GM18520 (cell line): Measurements from ENCODE around the gene LTB4R2.
"Not testable (repeated sequence)": the region's sequence is repeated elsewhere in the genome, so short reads cannot be mapped to it uniquely, and the experiment has no call there.

Experiments used
- ATAC-seq: cut with Tn5 transposase; IDR thresholded peaks from one replicate; pipeline ENCODE4 v1.9.1; 2021; ENCODE audit not compliant: unreplicated experiment

Gene LTB4R2

DNA sequence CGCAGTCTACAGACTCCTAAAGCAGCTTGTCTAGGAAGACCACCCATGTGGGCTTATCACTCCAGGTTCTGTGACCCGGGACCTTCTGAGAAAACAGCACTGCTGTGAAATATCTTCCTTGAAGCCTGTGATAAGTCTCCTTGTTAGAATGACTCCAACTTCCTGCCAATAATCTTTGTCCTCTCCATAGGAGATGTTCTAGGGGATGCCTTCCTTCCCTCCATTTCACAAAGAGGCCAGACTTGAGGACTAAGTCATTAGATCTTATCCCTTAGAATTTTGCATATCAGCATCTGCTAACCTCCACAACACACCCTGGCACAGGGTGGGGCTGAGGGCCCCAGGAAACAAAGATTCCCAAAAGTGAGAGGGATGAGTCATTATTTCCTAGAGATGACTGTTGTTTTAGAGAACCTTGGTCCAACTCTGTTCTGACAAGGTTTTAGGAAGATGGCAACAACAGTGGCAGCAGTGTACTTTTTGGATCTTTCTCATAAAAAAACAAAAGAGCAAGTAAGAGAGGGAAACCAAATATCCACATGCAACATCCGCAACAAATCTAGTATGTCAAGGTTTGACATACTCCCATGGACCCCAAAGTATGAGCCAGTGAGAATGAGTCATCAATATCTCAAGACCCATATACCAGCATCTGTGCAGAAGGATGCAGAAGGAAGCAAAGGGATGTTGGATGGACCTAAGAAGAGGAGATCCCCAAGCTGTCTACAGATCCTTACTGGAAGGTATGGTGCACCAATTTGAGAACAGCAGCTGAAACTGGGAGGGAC is 7.4 kb downstream of the LTB4R2 start:
- no peak for ATAC-seq

DNA sequence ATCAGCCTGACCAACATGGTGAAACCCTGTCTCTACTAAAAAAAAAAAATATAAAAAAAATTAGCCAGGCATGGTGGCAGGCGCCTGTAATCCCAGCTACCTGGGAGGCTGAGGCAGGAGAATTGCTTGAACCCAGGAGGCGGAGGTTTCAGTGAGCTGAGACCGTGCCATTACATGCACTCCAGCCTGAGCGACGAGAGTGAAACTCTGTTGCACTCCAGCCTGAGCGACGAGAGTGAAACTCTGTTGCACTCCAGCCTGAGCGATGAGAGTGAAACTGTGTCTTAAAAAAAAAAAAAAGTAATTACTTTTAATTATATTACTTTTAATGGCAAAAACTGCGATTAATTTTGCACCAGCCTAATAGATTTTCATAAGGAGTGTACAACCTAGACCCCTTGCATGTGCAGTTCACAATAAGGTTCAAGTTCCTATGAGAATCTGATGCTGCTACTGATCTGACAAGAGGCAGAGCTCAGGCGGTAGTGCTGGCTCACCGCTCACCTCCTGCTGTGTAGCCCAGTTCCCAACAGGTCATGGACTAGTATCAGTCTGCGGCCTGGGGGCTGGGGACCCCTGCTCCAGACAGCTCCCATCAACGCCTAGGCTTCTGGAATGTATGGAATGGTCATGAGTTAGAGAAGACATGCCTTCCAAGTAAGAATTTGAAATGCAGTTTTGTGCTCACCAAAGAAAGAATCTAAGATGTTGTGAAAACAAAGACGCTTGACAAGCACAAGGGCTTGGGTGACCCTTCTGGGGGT is 11.5 kb downstream of the LTB4R2 start:
- ATAC-seq, result no peak

DNA sequence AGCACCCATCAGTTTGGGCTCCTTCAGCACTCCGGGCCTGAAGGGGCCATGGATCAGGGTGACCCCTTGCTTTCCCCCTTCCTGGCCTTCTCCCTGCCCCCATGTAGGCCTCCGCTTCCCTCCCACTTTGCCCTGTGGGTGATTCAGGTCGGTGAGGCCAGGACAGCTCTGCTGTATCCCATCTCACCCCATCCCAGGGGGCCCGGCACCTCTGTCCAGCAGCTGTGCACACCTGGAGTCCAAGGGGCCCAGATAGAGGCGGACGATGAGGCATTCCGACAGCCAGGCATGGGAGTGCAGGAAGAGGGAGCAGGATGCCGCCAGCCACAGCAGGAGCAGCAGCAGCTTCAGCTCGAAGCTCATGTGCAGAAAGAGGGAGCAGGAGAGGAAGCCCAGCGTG is 12.7 kb downstream of the LTB4R2 start:
- ATAC-seq, result no peak

DNA sequence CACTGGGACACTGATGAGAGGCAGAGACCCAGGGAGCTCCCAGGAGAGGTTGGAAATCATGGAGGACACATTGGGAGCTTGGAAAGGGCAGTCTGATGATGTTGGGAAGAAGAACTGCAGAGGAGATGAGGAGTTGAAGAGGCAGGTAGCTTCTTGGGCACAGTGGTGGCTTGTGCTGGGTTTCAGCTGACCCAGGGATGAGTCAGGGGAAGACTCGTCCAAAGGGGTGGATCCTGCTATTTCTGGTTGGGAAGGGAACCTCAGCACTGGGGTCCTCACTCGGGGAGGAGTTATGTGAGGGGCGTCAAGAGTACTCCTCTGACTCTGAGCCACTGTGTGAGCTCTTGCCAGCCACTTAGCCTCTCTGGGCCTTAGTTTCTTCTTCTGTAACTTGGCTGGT is 13.4 kb downstream of the LTB4R2 start:
- ATAC-seq, result no peak

DNA sequence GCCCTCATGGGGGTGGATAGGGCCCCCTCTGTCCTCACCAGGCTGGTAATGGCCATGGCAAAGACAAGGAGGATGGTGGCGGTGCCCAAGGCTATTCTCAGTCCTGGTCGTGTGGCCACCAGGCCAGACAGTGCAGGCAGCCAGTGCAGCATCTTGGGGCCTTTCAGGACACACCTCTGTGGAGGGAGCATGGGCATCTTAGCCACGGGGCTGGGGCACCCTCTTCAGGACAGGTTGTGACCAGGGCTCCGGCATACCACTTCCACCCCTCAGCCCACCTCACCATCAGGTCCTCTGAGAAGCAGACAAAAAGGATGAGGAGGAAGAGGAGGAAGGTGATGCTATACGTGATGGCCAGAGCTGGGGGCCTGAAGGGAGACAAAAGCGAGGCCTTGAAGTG is 14.1 kb downstream of the LTB4R2 start:
- no peak for ATAC-seq

- no peak for ATAC-seq
Observed at GRCh38 chr14:24325041-24325530, 15.1 kb downstream of the LTB4R2 start.

DNA sequence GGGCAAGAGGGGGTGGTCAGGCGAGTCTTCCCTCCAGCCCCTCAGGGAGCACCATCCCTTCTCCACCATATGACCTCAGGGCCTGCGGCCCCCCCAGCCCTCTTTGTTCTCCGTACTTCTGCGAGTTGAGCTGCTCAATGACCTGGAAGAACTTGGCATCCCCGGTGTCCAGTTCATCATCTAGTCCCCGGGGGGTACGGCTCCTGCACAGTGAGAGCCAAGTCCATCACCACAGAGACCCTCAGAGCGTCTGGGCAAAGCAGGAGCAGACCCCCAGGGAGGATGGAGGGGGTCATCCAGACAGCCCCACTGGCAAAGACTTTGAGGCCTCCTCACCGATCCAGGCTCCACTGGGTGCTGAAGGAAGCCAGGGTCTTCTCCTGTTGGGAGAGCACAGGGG is 16.0 kb downstream of the LTB4R2 start:
- ATAC-seq, result no peak

GRCh38 chr14:24327303-24327702 is 17.4 kb downstream of the LTB4R2 start:
- no peak for ATAC-seq

- ATAC-seq, result not testable (repeated sequence)
Observed at GRCh38 chr14:24327914-24328313, 18.0 kb downstream of the LTB4R2 start.

DNA sequence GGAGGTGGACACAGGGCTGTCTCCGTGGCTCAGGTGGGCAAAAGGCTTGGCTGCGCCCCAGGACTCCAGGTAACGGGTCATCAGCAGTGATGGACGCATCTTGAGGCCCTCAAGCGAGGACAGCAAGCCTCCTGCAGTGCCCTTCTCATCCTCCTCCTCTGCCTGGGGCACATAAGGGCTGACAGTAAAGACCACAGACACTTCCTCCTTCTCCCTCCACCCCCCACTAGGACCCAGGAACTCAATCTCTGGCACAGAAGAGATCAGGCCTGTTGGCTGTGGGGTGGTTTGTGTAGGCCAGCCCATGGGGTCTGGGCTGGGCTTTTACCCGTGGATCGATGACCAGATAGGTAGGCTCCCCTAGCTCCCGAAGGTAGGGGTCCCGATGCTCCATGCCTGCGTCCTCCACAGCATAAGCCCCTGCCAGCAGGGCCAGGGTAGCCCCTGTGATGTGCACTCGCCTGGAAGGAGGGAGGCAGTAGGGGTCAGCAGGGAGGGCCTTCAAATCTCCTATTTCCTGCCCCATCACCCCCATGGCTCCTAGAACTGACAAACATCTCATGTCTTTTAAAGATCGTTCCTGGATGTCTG is 19.2 kb downstream of the LTB4R2 start:
- ATAC-seq, result no peak

GRCh38 chr14:24329736-24330135 is 19.8 kb downstream of the LTB4R2 start:
- no peak for ATAC-seq

DNA sequence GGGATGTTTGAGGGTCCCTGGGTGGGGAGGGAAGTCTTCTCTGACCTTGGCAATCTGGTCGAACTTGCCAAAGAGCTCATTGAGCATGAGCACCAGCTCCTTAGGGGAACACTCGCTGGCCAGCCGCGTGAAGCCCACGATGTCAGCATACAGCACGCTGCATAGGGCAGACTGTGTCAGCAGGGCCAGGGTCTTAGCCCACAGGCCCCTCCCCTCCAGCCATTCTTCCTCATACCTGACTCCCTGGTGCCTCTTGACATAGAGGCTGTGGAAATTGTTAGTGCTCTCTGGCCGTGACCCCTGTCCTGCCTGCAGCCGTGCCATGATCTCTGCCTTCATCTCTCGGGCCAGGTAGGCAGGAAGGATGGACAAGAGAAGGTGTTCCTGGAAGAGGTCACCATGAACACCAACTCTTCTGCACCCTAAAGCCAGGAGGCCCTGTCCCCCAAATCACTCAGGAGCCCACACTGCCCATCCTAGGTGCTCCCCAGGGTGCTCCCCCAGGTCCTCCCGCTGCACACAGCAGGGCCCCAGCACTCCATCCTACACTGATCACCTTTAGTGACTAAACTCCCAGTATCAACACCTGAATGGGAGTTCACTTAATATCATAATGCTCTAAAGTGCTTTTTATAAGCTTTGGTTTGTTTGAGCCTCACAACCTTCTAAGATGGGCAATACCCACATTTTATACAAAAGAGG is 21.2 kb downstream of the LTB4R2 start:
- ATAC-seq, result no peak

DNA sequence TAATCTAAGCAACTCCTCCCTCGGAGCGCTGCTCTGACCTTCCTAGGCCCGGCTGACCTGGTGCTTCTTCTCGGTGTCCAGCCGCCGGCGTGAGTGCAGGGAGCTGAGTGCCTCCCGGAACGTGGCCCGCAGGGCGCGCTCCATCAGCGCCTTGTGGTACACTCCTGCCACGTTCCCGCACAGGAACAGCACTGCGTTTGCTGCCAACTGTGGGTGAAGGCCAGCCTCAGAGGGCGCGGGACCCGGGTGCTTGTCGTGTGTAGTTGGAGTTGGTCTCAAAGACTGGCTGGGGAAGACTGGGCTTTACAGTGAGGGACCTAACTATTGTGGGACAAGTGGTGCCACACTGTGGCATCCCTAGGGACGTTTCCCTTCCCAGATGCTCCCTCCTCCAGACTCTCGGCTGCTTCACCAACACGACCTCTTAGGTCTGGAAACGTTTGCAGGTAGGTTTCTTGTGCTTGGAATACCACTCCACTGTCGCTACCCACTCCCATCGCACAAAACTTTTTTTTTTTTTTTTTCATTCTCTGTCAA is 21.9 kb downstream of the LTB4R2 start:
- ATAC-seq, result no peak

DNA sequence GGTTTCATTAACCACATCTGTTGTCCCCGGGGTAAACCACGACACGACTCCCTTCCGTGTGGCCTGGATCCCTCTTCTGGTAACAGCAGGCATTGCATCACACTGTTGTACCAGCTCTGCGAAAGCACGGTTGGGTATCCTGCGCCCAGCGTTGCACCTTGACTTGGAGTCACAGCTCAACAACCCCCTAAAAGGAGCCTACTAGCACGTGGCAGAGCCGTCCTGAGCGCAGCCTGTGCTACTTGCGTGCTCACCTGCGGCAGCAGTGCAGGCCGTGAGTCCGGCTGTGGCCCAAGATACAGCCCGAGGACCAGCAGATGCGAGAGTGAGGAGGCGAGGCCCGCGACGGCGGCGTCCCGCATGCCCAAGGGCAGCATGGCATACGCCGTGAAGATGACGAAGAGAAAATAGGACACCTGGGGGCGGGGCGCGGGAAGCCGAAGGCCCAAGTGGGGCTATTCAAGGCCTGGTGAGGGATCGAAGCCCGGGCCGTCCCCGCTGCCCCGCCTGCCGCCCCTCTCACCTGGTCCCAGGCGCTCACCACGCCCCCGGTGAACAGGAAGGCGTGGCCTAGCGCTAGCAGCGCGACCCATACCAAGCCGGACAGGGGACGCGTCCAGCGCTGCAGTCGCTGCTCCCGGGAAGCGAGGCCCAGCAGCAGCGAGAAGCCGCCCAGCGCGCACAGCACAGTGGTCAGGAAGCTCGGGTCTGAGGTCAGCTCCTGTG is 22.5 kb downstream of the LTB4R2 start:
- peak; percentile 61 for ATAC-seq

DNA sequence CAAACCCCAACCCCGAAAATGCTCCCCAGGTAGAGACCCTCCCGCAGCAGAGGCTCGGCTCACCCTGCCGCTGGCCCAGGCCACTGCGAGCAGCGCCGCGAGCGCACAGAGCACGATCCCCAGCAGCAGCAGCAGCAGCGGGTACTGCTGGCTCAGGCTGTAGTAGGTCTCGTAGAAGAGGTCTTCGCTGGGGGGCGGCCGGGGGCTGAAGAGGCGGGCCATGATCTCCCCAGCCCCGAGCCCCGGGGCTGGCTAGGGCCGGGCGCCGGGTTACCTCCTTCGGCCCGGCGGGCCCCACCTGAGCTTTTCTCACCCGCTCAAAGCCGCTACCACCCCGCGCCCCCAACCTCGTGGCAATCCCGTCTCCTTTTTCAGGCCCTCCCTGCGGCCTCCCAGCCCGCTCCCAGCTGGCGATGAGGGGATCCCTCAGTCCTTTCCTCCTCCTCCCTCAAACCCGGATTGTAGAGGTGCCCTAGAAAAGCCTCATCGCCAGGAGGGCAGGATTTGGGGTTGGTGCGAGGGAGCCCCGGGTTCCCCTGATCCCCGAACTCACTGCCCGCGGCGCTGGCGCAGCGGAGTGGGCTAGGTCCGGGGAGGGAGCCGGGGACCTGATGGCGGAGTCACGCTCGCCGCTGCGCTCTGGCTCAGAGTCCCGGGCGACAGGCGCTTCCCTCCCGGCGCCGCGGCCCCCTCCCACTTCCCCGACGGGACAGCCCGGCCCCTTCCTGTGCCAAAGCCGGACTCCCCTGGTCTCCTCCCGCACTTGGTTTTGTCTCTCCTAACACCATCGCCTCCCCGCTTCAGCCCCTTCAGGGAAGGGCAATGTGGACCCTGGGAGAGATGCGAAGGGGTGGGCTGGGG is 24.7 kb downstream of the LTB4R2 start, which contains the start of gene ADCY4:
TSS of gene ADCY4 (minus strand) at position 641 of the 861 bp plus-strand sequence. CDS start at position 222, 419 bp downstream.
- no peak for ATAC-seq

- no peak for ATAC-seq
Observed at GRCh38 chr14:24335461-24336171, 25.7 kb downstream of the LTB4R2 start.

DNA sequence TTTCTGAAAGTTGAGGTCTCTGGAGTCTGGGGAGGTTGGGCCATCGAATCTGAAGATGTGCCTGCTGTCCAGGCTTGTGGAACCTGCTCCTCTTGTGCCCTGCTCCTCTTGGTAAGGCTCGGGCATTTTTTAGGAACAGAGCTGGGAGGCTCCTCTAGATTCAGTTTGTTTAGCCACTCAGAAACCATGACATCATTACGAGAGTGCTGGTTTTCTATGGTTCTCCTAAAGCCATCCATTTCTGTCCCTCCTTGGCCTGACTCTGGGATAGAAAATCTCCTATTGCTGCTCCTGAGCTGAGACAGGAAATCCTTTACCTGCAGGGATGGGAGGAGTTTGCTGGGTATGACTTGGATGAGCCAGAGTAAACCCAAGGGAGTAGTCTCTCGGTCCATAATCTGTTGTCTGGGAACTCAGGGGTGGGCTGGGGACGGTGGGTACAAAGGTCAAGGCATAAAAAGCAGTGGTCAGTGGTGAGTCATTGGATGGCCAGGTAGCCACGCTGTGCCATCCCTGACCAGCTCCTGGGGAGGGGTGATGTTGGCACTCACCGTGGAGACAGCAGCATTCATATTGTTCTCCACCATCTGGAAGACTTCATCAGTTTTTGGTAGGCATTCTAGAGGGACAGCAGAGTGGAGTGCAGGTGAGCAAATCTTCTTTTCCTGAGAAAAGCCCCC is 27.3 kb downstream of the LTB4R2 start:
- no peak for ATAC-seq

- no peak for ATAC-seq
Observed at GRCh38 chr14:24337824-24338175, 27.9 kb downstream of the LTB4R2 start.
